ENCODE measurements around the gene PEX10.

Gene PEX10

DNA sequence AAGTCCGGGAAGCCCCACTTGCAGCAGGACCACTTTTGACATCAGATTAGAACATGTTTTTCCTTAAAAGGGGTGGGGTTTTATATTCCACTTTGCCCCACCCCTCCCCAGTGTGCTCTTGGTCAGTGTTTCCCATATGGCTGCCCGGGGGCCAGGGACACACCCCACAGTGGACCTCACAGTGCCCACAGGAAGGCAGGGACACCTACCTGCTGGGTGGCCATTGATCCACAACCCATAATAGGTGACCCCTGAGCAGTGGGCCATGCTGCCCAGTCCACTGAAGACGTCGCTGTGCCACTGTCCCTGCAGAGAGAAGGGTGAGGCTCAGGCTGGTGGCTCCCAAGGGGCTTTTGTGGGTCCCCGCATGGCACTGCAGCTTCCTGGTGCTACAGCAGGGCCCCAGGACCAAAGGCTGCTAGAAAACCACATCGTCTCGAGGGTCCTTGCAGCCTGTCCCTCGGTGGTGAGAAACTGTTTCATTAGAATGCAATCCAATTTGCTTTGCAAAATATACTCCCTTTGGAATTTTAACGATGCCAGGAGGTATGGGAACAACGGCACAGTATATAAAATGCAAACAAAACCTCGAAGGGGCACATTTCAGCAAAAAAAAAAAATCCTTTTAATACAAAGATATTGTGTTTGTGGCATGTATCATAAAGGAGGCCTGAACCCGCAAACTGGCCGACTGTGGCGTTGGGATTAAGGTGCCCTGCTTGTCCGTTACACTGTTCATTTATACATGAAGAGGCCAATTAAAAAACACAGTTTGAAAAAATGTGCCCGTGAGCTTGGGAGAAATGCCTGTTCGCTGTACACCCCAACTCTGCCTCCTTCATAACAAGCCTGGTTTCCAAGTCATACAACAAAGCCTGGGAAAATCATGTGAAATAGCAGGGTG lies 37.9 kb downstream of the PEX10 start:
- no peak for DNase-seq (ENCODE audit: low read depth)

- no peak for DNase-seq (ENCODE audit: low read depth)
These were observed 38.7 kb downstream of the PEX10 start for GRCh38 chr1:2373551-2374251.

- DNase-seq (ENCODE audit: low read depth): no peak
These were observed 39.5 kb downstream of the PEX10 start for GRCh38 chr1:2372551-2373490.

DNA sequence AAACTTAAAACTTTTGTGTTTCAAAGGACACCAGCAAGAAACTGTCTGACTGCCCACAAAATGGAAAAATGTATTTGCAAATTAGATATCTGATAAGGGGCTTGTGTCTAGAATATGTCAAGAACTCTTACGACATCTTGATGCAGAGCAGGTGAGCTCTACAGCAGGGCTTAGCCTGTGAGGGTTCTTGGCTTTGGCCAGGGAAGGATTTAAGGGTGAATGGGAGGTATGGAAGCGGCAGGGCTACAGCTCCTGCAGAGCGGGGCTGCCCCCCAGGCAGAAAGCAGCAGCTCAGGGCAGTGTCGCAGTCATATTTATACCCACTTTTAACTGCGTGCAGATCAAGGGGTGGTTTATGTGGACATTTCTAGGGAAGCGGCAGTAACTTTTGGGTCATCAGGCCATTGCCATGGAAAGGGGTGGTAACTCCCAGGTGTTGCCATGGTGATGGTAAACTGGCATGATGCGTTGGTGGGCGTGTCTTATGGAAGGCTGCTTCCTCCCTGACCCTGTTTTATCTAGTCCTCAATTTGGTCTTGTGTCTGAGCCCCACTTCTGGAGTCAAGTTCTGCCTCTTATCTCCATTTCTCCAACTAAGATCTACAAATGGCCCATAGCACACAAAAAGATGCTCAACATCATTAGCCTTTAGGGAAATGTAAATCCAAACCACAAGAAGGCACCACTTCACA lies 44.2 kb downstream of the PEX10 start:
- no peak for DNase-seq (ENCODE audit: low read depth)

DNA sequence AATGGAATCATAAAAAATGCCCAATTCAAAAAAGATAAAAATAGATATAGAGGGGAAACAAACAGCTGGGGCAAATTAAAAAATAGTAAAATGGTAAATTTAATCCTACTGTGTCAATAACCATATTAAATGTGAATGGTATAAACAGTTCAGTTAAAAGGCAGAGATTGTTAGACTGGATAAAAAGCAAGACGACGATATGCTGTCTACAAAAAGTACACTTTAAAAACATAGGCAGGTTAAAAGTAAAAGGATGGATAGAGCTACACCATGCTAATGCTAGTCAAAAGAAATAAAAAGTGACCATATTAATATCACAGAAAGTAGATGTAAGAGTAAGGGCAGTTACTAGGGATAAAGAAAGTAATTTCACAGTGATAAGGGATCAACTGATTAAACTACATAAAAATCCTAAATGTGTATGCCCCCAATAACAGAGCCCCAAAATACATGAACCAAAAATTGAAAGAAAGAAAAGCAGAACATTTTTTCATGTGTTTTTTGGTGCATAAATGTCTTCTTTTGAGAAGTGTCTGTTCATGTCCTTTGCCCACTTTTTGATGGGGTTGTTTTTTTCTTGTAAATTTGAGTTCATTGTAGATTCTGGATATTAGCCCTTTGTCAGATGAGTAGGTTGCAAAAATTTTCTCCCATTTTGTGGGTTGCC lies 48.4 kb downstream of the PEX10 start:
- no peak for DNase-seq (ENCODE audit: low read depth)

GRCh38 chr1:2360588-2361364 lies 51.6 kb downstream of the PEX10 start:
- no peak for DNase-seq (ENCODE audit: low read depth)

GRCh38 chr1:2358651-2359640 lies 53.4 kb downstream of the PEX10 start:
- no peak for DNase-seq (ENCODE audit: low read depth)

GRCh38 chr1:2358072-2358471 lies 54.3 kb downstream of the PEX10 start:
- DNase-seq (ENCODE audit: low read depth): no peak

DNA sequence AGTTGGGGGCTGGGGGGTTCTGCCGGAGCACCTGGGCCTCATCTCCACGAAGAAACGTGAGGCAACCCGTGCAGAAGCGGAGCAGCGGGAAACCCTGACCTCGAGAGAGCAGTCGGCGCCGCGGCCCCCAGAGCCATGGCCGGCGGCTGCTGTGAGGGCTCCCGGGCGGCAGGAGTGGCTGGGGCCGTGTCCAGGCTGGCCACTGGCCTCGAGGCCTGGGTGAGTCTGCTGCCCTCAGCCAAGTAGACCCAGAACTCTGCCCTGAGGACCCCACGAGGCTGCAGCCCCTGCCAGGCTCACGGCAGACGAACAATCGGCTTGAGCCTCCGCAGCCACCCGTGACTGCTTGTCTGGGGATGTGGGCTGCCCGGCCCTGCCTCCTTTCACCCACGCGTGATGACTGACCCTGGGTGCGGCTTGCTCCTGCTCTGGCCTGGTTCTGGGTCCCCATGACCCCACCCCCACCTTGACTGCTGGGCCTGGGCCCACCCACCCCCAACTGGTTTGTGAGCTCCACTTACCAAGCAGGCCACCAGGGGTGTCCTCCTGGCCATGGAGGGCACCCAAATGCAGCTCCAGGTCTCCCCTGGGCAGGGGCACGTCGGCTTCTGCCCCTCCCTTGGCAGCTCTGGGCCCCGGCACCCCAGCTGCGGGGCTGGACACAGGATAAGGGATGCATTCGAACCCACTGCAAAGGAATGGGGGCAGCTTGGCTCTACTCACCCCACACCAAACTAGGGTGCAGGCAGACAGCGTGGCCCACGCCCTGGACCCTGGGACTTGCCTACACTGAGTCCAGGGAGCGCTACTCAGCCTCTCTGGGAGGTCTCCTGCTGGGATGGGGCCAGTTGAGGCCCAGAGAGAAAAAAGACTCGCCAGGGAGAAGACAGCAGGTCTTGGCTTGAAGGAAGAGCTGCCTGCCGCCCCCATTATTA lies 55.2 kb downstream of the PEX10 start:
- no peak for DNase-seq (ENCODE audit: low read depth)

DNA sequence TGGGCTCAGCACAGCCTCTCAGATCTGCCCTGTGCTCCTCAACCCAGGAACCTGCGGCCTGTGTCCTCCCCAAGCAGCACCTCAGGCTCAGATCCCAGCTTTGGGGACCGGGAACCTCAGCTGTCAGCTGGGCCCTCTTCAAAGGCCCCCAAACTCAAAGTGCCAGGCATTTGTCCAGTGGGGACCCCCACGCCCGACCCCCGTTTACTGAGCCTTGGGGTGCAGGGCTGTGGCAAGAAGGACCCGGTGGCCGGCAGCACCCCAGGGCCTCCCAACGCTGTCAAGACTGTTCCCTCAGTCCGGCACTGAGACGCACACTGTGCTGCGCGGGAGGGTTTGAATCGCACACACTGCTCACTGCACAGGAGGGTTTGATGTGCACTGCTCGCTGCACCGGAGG lies 56.0 kb downstream of the PEX10 start:
- no peak for DNase-seq (ENCODE audit: low read depth)

GRCh38 chr1:2355373-2356261 lies 56.7 kb downstream of the PEX10 start:
- DNase-seq (ENCODE audit: low read depth): no peak

GRCh38 chr1:2354511-2355372 lies 57.6 kb downstream of the PEX10 start:
- no peak for DNase-seq (ENCODE audit: low read depth)

Data from stimulated activated CD4-positive, alpha-beta T cell treated with anti-CD3 and anti-CD28 coated beads, Interleukin-2, amount 100 ng/mL, for 4 hours (primary cell).